DMS53 (cell line): ENCODE data around the gene SYPL1.

ENCODE experiments used
- DNase-seq: peaks from one replicate; lab custom pipeline; 2025; lab: John Stamatoyannopoulos, UW

Gene SYPL1

DNA sequence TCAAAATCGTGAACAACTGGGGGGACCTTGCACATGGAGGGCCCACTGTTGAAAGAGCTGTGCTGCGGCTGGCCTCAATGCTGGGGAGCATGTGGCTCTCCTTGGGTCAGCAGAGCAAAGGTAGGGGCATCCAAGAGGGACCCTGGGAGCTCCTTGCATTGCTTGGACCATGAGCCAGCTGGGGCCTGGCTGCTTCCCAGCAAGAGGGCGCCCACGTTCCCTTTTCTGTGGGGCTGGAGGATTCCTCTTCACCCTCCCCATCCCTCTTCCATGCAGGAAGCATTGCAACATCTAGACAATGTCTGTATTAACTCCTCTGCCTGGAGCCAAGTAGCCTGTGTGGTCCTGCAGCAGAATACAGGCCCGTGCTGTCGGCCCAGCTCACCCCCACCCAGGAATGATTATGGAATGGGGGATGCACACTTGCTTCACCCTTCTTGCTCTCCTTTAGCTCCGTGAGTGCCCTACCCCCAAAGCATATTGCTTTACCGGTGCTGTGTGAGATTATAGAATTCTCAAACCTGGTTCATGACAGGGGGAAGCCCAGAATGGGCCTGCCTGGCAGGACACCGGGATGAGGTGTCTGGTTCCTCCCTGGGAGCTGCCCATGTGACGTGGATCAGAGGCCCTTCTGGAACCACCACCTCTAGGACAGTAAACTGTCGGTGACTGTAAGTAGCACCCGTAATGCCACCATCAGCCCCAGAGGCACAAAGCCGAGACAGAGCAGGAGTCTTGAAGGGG is 61.9 kb downstream of the SYPL1 start:
- DNase-seq, result peak; percentile 27

DNA sequence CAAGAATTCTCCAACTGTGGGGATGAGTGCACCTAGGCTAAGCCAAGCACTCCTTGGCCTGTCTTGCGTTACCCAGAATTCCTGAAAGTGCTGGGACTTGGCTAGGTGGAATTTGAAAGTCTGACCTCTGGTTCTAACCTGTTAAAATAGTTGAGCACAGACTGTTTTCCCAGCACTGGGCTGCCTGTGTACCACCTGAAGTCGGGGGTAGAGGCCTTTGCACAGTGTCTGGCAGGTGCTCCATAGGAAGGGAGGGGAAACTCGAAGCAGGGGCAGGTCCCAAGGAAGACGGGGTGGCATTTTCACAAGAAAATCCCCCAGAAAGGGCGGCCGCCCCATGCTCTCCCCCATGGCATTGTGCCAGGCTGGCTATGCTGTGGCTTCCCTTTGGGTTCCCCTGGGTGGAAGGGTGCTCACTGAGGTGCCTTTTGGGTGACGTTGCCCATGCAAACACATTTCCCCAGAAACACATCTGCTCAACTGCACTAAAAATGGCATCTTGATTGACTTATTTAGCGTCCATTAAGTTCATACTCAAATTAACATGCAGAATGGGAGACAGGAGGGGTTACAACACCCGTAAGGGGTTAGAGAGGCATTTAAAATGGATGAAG is 62.9 kb downstream of the SYPL1 start:
- DNase-seq, result no peak

DNA sequence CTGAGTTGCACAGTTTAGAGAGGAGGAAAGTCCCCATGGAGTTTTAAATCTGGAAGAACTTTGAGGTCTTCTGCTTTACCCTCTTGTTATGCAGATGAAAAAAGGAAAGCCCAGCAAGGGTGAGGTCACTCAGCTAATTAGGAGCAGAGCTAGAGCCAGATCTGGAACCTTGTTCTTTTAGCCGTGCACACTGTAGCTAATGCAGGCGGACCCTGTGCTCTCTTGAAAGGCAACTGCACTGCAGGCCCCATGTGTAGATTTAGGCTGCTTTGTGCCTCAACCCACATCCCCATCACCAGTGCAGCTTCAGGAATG is 63.4 kb downstream of the SYPL1 start:
- no peak for DNase-seq

DNA sequence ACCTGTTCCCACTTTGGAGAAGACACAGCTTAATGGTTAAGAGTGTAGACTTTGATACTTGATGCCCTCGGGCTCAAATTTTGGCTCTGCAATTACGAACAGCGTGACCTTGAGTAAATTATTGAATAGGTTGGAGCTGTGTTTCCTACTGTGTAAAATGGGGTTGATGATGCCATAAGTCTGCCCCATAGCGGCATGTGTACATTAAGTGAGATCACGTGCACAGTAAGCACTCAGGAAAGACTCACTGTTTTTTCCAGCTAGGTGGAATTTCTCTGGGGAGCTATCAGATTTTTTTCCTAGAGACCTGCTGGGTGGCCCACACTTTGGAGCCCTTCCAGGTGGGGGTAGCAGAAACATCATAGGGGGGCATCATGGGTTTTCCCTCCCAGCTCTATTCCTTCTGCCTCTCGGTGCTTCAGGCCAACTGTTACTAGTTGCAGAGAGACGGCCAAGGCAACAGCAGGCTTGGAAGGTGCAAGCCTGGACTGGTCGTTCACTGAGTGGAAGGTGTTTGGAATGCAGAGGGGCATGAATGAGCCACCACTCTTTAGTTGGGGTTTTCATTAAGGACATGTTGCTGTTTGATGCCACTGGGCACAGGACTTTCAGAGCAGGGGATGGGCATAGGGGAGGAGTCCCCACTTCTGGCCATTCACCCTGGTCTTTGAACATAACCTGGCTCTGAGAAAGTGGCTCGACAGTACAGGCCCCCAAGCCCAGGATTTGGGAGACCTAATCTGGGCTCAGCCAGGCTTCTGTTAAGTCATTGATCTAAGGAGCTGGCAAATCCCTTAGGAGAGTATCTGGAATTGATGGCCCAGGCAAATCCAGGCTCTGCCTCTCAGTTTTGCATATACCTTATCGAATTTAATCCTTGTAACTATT is 64.0 kb downstream of the SYPL1 start:
- no peak for DNase-seq

DNA sequence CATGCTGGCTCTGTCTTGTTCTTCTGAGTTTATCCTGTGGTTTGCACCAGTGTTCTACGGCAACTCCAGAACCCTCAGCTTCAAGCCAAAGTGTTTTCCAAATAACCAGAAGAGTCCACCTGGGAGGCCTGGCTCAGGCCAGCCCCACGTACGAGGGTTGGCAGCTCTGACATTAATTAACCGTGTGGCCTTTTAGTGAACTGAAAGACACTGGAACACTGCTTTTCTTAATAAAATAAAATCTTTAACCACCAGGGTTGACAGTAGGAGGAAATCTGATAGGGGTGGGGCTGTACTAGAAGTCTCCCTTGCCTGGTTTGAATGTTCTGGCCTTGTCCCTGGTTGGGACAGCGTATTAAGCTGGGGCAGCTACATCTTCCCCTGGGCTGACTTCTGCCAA is 64.9 kb downstream of the SYPL1 start:
- no peak for DNase-seq

DNA sequence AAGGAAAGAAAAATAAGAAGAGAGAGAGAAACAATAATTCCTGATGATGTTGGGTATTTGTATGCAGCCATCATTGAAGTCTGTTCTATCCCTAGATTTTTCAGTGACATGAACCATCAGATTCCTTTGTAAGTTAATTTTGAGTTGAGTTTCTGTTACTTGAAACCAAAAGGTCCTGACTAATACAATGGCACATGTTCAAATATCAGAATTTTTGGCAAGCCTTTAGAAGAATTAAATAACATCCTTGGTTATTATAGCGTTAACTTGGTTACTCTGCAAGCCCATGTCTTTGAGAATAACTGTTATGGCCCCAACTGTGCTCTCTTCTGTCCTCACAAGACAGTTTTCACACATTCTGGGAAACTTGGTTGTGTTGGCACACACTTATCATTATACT is 66.5 kb downstream of the SYPL1 start:
- DNase-seq, result no peak

DNA sequence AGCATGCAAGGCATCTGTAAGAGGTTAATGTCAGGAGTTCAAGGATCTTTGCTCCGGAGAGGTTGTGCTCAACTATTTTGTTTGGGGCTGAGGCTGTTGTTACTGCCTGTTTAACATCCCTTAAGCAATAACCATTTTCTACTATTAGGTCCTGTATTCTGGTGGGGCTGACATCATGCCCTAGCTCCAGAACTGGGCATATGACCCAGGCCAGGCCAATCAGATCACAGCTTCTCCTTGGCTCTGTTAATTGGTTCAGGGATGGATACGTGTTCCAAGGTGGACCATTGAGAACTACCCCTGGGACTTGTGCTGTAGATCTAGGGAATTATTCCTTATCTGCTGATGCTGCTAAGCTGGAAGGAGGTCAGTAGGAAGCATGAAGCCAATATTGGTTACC is 67.0 kb downstream of the SYPL1 start:
- DNase-seq, result no peak

DNA sequence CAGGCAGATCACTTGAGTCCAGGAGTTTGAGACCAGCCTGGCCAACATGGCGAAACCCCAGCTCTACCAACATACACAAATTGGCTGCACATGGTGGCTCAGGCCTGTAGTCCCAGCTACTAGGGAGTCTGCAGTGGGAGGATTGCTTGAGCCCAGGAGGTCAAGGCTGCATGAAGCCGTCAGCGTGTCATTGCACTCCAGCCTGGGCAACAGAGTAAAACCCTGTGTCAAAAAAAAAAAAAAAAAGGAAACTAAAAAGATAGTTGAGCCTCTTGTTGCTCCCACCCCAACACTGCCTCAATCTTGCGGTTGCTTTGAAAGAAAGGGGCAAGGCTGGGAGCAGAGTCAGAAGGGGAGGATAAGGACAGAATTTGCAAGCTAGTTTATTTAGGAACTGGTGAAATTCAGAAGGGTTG is 69.9 kb downstream of the SYPL1 start:
- DNase-seq, result no peak

DNA sequence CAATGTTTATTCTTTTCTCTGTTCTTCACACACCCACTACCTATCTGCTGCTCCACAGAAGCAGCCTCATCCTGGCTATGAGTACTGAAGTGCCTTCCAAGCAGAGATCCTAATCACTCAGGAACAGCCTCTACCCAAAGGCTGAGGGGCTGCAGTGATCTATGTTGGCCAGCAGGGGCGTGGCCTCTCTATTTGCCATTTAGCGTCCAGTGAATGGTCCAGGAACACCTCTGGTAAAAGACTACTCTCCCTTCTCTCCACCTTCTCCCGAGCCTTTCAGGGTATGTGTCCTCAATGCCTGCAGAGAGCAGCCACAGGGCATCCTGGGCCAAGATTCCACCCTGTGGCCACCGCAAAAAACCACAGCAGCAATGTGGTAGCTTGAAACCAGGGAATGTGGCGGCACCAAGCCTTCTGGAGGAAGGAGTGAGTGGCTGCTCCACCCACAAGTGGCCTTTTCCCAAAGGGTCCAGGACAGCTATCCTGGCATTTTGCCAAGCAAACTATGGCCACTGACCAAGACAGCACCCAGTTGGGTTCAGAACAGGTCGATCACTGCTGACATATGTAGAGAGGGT is 70.9 kb downstream of the SYPL1 start:
- peak; percentile 86 for DNase-seq
